H9 (cell line): ENCODE results near the gene UBAC1. TPM values are rescaled to one million over a fixed set of nuclear protein-coding genes. Genes with fewer than 3 reads are reported as not detected.

Source experiments
- DNase-seq: peaks from one replicate; pipeline ENCODE4 v3.0.0-alpha.2; 2017
- H2AFZ ChIP-seq: one replicate; pipeline ENCODE4 v1.6.1; 2013; ENCODE audit warnings: mild to moderate bottlenecking, low read length, control low read depth, moderate library complexity
- H2AK5ac ChIP-seq: 2 replicates; pipeline ENCODE4 v1.6.1; 2013; ENCODE audit warnings: low read length, control low read depth, mixed read lengths; ENCODE audit not compliant: insufficient read length
- H2BK120ac ChIP-seq: one replicate; pipeline ENCODE4 v1.6.1; 2013; ENCODE audit warnings: low read depth, mild to moderate bottlenecking, low read length, control low read depth, inconsistent platforms; ENCODE audit not compliant: poor library complexity, severe bottlenecking
- H2BK12ac ChIP-seq: 2 replicates; pipeline ENCODE4 v1.6.1; 2013; ENCODE audit warnings: low read length, control low read depth, mixed read lengths, low read depth; ENCODE audit not compliant: insufficient read length
- H2BK15ac ChIP-seq: 2 replicates; pipeline ENCODE4 v1.6.1; 2013; ENCODE audit warnings: low read depth, low read length, control low read depth
- H2BK20ac ChIP-seq: one replicate; pipeline ENCODE4 v1.6.1; 2013; ENCODE audit warnings: low read depth, mild to moderate bottlenecking, low read length, control low read depth, inconsistent platforms; ENCODE audit not compliant: poor library complexity, severe bottlenecking
- H2BK5ac ChIP-seq: 2 replicates; pipeline ENCODE4 v1.6.1; 2013; ENCODE audit warnings: low read length, control low read depth, mixed read lengths; ENCODE audit not compliant: insufficient read length
- H3K14ac ChIP-seq: 2 replicates; pipeline ENCODE4 v1.6.1; 2013; ENCODE audit warnings: low read length, control low read depth; ENCODE audit not compliant: insufficient read depth
- H3K18ac ChIP-seq: 2 replicates; pipeline ENCODE4 v1.6.1; 2013; ENCODE audit warnings: low read depth, mild to moderate bottlenecking, mixed read lengths, low read length, control low read depth; ENCODE audit not compliant: insufficient read length
- H3K23ac ChIP-seq: 2 replicates; pipeline ENCODE4 v1.6.1; 2013; ENCODE audit warnings: low read length, control low read depth, mixed read lengths, low read depth; ENCODE audit not compliant: insufficient read length
- H3K23me2 ChIP-seq: 2 replicates; pipeline ENCODE4 v1.6.1; 2013; ENCODE audit warnings: low read depth, mild to moderate bottlenecking, mixed read lengths, low read length, control low read depth; ENCODE audit not compliant: insufficient read length, poor library complexity, severe bottlenecking
- H3K27ac ChIP-seq: 2 replicates; pipeline ENCODE4 v1.5.1; 2013; ENCODE audit warnings: low read length, control low read depth, mixed read lengths, low read depth; ENCODE audit not compliant: insufficient read length
- H3K27me3 ChIP-seq: 2 replicates; pipeline ENCODE4 v1.6.1; 2013; ENCODE audit warnings: low read length, control low read depth, inconsistent platforms; ENCODE audit not compliant: insufficient read depth
- H3K4ac ChIP-seq: 2 replicates; pipeline ENCODE4 v1.6.1; 2013; ENCODE audit warnings: low read depth, mild to moderate bottlenecking, control low read depth, inconsistent platforms, low read length, moderate library complexity
- H3K4me1 ChIP-seq: 2 replicates; pipeline ENCODE4 v1.6.1; 2013; ENCODE audit warnings: low read length, control low read depth, inconsistent platforms; ENCODE audit not compliant: insufficient read depth
- H3K4me2 ChIP-seq: 2 replicates; pipeline ENCODE4 v1.6.1; 2013; ENCODE audit warnings: low read length, control low read depth, mixed read lengths; ENCODE audit not compliant: insufficient read length, insufficient read depth
- H3K56ac ChIP-seq: 2 replicates; pipeline ENCODE4 v1.6.1; 2013; ENCODE audit warnings: low read depth, mild to moderate bottlenecking, mixed read lengths, low read length, control low read depth; ENCODE audit not compliant: insufficient read length
- H3K79me1 ChIP-seq: 2 replicates; pipeline ENCODE4 v1.6.1; 2013; ENCODE audit warnings: low read depth, mild to moderate bottlenecking, moderate library complexity, low read length, control low read depth, inconsistent platforms; ENCODE audit not compliant: insufficient read depth, poor library complexity, severe bottlenecking
- H3K79me2 ChIP-seq: 2 replicates; pipeline ENCODE4 v1.6.1; 2013; ENCODE audit warnings: low read length, control low read depth, inconsistent platforms; ENCODE audit not compliant: insufficient read depth
- H3K9ac ChIP-seq: 2 replicates; pipeline ENCODE4 v1.6.1; 2013; ENCODE audit warnings: low read length, control low read depth, mixed read lengths; ENCODE audit not compliant: insufficient read length; ENCODE audit errors: extremely low read depth
- H3K9me3 ChIP-seq: one replicate; pipeline ENCODE4 v1.6.1; 2013; ENCODE audit warnings: low read depth, low read length, inconsistent platforms; ENCODE audit not compliant: control insufficient read depth
- H3T11ph ChIP-seq: one replicate; pipeline ENCODE4 v1.6.1; 2013; ENCODE audit warnings: mild to moderate bottlenecking, low read length, control low read depth, inconsistent platforms
- H4K20me1 ChIP-seq: one replicate; pipeline ENCODE4 v1.6.1; 2013; ENCODE audit not compliant: control insufficient read depth, insufficient read length, insufficient read depth
- H4K5ac ChIP-seq: 2 replicates; pipeline ENCODE4 v1.6.1; 2013; ENCODE audit warnings: low read depth, mild to moderate bottlenecking, mixed read lengths, low read length, control low read depth; ENCODE audit not compliant: insufficient read length
- H4K8ac ChIP-seq: replicated peaks from 2 replicates; pipeline ENCODE4 v1.6.1; 2013; ENCODE audit warnings: low read length, control low read depth, mixed read lengths, low read depth; ENCODE audit not compliant: insufficient read length
- H4K91ac ChIP-seq: 2 replicates; pipeline ENCODE4 v1.6.1; 2013; ENCODE audit warnings: low read depth, mild to moderate bottlenecking, moderate library complexity, mixed read lengths, low read length, control low read depth; ENCODE audit not compliant: insufficient read length
- H3K27ac Mint-ChIP-seq, 3 experiments: 2 replicates in 2 of 3; 3 replicates in 1 of 3; pipeline ENCODE4 v1.8.0; 2020 to 2021; ENCODE audit warnings: mixed read lengths in 3 of 3, mild to moderate bottlenecking in 1 of 3, moderate library complexity in 1 of 3
- H3K27me3 Mint-ChIP-seq: 2 replicates; pipeline ENCODE4 v1.8.0; 2021; ENCODE audit warnings: low read depth, mild to moderate bottlenecking, moderate library complexity, mixed read lengths
- H3K36me3 Mint-ChIP-seq, 3 experiments: 2 replicates in 2 of 3; 3 replicates in 1 of 3; pipeline ENCODE4 v1.8.0; 2020 to 2021; ENCODE audit warnings: low read depth in 3 of 3, mixed read lengths in 3 of 3; ENCODE audit not compliant: insufficient read depth in 1 of 3
- H3K4me1 Mint-ChIP-seq, 2 experiments: 2 replicates each; pipeline ENCODE4 v1.8.0; 2020; ENCODE audit warnings: mixed read lengths in 2 of 2
- H3K4me3 Mint-ChIP-seq, 2 experiments: 2 replicates in 1 of 2; 3 replicates in 1 of 2; pipeline ENCODE4 v1.8.0; 2020 to 2021; ENCODE audit warnings: mild to moderate bottlenecking in 2 of 2, mixed read lengths in 2 of 2, moderate library complexity in 1 of 2
- H3K9me3 Mint-ChIP-seq, 2 experiments: 2 replicates in 1 of 2; 3 replicates in 1 of 2; pipeline ENCODE4 v1.8.0; 2020; ENCODE audit warnings: mild to moderate bottlenecking in 2 of 2, mixed read lengths in 2 of 2, moderate library complexity in 1 of 2
- WGBS: extraction: QIAGEN DNeasy Blood & Tissue Kit; methylation state at CpG from one replicate; pipeline ENCODE4 v1.1.7; 2013; ENCODE audit warnings: missing lambda C conversion rate, low lambda C conversion rate, mixed read lengths; ENCODE audit not compliant: insufficient read length; ENCODE audit errors: extremely low coverage; 5-methylcytosine and 5-hydroxymethylcytosine counted together
- total RNA-seq: library from RNA; stranded (reverse); gene quantifications from 2 replicates; pipeline ENCODE4 v1.2.1, GENCODE V29; 2021
- TF ChIP-seq, protein P1 (sequence below): fragments of 200-600 bp; sonication (generic); conservative IDR thresholded peaks from 3 replicates; pipeline ENCODE4 v1.8.0; 2021; ENCODE audit warnings: antibody characterized with exemption, mild to moderate bottlenecking

Gene UBAC1
- total RNA-seq, 1 experiment from 2014 or later = 47.5 TPM

- Mint-ChIP-seq H3K36me3 (no peaks in the 10 kb centered on the region), H3K9me3 (peaks cover 2 to 4% of the 10 kb centered on the region in 2 experiments; a peak in 3 of 5 replicates), H3K4me1 (peaks cover 15 to 30% of the 10 kb centered on the region in 2 experiments), H3K4me3 (no peak overlapping the region), H3K27me3 (peaks cover 2% of the 10 kb centered on the region; the same call in 1 of the 2 replicates), H3K27ac (no peak overlapping the region)
- no CpG with 5 or more reads among the region's 13 CpGs for WGBS
- Histone ChIP-seq H4K8ac (no peak overlapping the region), H2AFZ (no peak overlapping the region), H3K4me2 (no peak overlapping the region), H3K79me1 (no peaks in the 10 kb centered on the region), H3K23me2 (no peaks in the 10 kb centered on the region), H4K91ac (no peak overlapping the region), H3T11ph (no peak overlapping the region), H3K56ac (no peak overlapping the region), H3K27ac (no peak overlapping the region), H3K23ac (no peak overlapping the region), H3K18ac (no peak overlapping the region), H3K14ac (no peak overlapping the region), H2BK12ac (no peak overlapping the region), H3K4me1 (peaks cover 2% of the 10 kb centered on the region; the same call in 1 of the 2 replicates), H3K9ac (no peak overlapping the region), H2AK5ac (no peak overlapping the region), H3K79me2 (no peaks in the 10 kb centered on the region), H3K27me3 (no peaks in the 10 kb centered on the region), H2BK5ac (no peak overlapping the region), H3K9me3 (no peaks in the 10 kb centered on the region), H2BK15ac (no peak overlapping the region), H2BK120ac (no peak overlapping the region), H2BK20ac (no peak overlapping the region), H4K5ac (no peak overlapping the region), H4K20me1 (peaks cover 3% of the 10 kb centered on the region), H3K4ac (no peak overlapping the region)
- peak; percentile 96 for DNase-seq
- TF ChIP-seq, protein P1, sequence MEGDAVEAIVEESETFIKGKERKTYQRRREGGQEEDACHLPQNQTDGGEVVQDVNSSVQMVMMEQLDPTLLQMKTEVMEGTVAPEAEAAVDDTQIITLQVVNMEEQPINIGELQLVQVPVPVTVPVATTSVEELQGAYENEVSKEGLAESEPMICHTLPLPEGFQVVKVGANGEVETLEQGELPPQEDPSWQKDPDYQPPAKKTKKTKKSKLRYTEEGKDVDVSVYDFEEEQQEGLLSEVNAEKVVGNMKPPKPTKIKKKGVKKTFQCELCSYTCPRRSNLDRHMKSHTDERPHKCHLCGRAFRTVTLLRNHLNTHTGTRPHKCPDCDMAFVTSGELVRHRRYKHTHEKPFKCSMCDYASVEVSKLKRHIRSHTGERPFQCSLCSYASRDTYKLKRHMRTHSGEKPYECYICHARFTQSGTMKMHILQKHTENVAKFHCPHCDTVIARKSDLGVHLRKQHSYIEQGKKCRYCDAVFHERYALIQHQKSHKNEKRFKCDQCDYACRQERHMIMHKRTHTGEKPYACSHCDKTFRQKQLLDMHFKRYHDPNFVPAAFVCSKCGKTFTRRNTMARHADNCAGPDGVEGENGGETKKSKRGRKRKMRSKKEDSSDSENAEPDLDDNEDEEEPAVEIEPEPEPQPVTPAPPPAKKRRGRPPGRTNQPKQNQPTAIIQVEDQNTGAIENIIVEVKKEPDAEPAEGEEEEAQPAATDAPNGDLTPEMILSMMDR = no peak
Observed at GRCh38 chr9:135971892-135972291, 10.7 kb upstream of the UBAC1 start.
